Femur (tissue), 1 donor: ENCODE data around the gene NDFIP1.
A peak's percentile ranks its signal among the peaks of the same experiment; 100 is the strongest.
"Not testable (repeated sequence)": the region's sequence is repeated elsewhere in the genome, so short reads cannot be mapped to it uniquely, and the experiment has no call there.

Experiments used
- DNase-seq: peaks from one replicate; pipeline ENCODE4 v3.0.0-alpha.2; 2017

NDFIP1 gene

DNA sequence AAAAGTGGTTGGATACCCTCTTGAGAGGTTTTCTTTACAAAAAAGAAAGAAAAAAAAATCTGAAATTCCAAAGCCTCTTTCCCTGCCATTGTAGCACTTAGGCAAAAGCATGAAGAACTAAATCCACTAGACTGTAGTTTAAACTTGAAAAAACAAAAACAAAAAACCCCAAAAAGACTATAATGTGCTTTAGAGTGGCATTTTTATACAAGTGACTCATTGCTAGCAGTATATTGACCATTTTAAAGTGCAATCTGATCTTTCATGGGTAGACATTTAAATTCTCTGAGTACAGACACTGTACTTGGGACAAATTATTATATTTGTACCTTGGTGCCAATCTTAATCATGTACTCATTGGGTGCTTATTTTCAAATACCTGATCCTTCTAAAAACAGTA lies 50.8 kb downstream of the NDFIP1 start:
- DNase-seq = no peak

DNA sequence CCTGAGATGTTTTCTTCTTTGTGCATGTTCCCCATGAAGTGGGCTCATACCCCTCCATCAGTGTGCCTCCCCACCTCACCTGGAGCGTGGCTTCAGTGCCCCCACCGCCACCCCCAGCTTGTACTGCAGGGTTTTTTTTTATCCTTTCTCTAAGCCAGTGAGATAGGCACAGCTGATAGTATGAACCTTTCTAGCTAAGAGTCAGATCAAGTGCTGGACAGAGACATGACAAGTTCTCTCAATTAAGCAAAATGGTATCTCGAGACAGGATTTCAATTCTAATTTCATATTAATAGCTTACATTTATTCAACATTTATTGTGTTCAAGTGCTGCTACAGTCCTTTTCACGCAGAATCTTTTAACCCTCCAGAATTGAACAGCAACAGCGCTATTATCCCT lies 55.7 kb downstream of the NDFIP1 start:
- DNase-seq = no peak

DNA sequence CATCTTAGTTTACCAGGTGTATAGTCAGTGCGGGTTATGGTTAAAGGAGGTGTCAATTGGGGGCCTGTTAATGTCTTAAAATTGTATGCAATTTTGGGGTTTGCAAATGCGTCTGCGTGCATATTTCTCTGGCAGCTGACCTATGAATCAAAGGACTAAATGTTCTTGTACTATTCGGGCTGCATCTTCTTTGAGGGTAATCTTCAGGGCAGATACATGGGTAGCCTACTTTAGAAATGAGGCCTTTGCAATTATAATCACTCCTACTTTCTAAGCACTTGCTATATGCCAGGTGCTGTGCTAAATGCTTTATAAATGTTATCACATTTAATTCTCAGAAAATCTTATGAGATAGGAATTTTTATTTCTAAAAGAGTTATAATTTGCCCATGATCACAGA lies 58.2 kb downstream of the NDFIP1 start:
- no peak for DNase-seq

- no peak for DNase-seq
These were observed 58.9 kb downstream of the NDFIP1 start for GRCh38 chr5:142167458-142167857.

DNA sequence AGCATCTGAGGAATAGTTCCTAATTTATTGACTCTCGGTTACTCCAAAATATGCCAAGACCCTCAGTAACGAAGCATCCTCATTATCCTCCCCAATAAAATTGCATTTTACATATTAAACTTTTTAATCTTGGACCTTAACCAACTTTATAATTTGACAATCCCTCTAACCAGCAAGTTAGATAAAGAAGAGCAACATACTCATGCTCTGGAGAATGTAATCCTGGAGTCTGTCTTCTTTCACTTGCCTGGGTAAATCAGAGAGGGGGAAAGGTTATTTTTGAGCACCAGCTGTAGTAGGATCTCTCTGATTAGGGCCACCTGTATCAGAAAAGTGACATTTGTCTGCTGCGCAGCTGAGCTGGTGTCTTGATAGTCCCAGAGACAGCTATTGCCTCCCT lies 59.8 kb downstream of the NDFIP1 start:
- DNase-seq = no peak

GRCh38 chr5:142170254-142170953 lies 61.8 kb downstream of the NDFIP1 start:
- DNase-seq = no peak

DNA sequence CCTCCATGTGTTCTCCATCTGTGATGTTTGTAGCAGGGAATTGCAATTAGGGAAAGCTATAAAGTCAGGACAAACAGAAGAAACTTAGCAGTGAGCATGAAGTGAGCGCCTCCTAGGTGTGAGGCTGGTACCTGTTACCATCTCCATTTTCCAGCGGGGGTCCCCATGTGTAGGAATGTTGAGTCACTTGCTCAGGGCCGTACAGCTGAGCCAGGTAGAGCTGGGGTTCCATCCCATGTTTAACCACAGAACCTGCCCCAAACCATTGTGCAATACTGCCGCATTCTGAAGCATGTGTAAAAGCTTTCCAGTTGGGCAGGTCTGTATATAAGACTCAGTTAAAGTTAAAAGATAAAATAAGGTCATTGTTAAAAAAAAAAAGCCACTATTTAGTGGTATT lies 62.7 kb downstream of the NDFIP1 start:
- no peak for DNase-seq

- DNase-seq = no peak
These were observed 66.5 kb downstream of the NDFIP1 start for GRCh38 chr5:142175039-142175438.

- no peak for DNase-seq
These were observed 67.0 kb downstream of the NDFIP1 start for GRCh38 chr5:142175461-142176142.

GRCh38 chr5:142176255-142176654 lies 67.7 kb downstream of the NDFIP1 start:
- DNase-seq = no peak

DNA sequence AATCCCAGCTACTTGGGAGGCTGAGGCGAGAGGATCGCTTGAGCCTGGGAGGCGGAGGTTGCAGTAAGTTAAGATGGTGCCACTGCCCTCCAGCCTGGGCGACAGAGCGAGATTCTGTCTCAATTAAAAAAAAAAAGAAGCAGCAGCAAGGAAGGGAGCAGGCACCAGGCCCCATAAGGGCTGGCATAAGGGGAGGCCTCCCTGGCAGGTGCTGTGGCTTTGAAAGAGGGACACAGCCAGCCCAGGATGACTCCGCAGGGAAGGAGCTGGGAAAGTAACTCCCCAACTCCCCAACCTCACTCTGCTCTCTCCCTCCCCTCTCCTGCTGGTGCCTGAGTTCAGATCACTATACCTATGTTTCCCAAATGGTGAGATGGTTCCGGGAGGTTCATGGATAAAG lies 70.1 kb downstream of the NDFIP1 start:
- no peak for DNase-seq

DNA sequence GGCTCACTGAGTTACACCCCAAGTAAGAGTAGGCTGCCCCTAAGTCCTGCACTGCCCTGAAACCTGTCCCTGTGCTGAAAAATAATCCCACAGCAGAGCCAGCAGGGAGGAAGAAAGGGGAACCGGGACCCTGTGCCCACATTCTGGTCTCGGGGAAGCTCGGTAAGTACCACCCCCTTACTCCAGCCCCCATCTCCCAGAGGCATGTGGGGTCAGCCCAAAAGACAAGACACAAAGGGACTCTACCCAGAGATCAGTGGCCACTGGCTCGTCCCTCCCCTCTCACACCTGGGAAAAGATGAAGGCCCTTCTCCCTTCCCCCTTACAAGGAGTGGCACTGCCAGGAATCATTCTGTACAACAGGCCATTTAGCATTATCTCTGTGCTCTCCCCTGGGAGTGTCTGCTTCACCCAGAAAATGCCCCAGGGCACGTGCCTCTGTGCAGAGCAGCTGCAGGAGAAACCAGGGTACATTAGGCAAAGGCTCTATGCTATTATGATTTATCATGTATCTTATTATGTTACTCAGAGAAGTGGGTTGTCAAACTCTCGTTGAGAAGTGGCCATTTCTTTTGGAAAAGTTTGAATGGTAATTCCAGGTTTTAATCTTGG lies 71.3 kb downstream of the NDFIP1 start:
- DNase-seq = no peak

- no peak for DNase-seq
These were observed 72.5 kb downstream of the NDFIP1 start for GRCh38 chr5:142181096-142181495.

DNA sequence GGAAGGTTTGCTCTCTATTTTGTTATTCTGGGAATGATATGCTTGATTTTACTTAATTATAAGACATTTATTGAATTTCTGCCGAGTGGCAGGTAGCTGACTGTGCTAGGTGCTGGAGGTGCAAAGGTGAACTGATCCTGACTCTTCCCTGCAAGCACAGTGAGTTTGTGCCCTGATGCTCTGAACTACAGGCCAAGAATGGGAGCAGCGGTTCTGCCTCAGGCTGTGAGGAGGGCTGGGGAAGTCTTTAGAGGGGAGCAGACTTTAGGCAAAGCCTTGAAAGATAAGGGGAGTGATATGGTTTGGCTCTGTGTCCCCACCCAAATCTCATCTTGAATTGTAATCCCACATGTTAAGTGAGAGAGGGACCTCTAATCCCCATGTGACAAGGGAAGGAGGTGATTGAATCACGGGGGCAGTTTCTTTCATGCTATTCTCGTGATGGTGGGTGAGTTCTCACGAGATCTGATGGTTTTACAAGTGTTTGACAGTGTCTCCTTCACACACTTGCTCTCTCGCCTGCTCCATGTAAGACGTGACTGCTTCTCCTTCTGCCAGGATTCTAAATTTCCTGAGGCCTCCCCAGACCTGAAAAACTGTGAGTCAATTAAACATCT lies 73.1 kb downstream of the NDFIP1 start:
- no peak for DNase-seq

DNA sequence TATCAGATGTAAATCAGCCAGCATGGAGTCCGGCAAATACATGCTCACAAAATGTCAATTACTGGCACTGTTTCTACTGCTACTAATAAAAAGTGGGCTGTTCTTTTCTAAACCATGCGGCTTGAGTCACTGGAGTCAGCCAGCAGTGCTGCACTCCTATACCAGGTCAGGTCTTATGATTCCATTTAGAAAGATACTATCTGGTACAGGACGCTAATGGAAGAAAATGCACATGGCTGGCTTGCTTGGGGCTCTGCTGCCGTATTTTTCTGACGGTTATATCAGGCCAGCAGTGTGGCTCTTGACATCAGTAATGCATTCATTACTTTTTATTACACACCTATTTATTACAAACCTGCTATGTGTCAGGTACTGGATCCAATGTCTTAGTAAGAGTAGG lies 74.3 kb downstream of the NDFIP1 start:
- no peak for DNase-seq

GRCh38 chr5:142183561-142183960 lies 75.0 kb downstream of the NDFIP1 start:
- no peak for DNase-seq

DNA sequence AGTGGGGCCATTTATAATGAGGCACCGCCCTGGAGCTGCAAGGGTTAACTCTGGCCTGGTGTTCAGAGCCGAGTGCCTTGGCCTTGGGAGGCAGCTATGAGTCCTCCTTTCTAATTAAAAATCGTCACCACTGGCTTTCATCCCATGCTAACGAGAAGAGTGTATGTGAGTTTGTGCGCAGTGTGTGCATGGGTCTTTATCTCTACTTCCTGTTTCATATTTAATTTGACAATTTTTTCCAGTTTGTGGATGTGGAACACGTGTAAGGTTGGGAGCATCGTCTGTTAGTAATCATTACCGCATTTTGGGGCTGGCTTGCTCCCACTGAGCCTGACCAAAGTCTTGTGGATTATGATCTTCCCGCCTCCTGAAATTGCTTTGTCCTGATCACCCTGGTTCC lies 76.4 kb downstream of the NDFIP1 start:
- DNase-seq = peak; percentile 34

- no peak for DNase-seq
These were observed 77.9 kb downstream of the NDFIP1 start for GRCh38 chr5:142186514-142186856.

DNA sequence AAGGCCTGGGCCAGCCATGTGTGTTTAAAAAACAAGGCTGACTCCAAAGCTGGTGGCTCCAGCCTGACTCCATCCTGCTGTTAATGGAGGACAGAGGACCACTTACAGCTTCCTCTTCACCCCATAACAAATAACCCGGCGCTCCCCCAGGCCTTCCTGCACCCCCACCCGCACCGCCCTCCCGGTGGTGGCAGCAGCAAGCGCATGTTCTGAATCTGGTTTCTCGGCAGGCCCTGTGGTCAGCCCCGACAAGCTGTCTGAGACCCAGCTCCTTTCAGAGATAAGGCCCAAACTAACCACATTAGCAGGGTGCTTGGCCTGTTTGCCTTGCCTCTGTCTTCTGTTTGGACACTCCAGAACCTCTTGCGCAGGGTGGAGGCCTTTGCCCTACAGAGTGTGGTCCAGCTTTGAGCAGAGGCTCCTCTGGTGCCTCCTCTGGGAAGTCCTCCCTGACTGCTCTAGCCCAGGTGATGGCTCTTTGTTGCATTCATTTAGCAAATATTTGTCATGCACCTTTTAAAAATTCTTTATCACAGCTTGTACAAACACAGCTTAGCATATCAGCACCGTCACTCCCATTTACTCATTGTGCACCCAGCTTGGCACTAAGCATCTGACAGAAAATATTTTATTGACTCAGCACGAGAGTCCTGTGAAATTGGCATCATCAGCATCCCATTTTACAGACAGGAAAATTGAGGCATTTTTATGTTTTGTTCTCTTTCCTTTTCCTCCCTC lies 78.4 kb downstream of the NDFIP1 start:
- no peak for DNase-seq

GRCh38 chr5:142188691-142189090 lies 80.1 kb downstream of the NDFIP1 start:
- DNase-seq = not testable (repeated sequence)

DNA sequence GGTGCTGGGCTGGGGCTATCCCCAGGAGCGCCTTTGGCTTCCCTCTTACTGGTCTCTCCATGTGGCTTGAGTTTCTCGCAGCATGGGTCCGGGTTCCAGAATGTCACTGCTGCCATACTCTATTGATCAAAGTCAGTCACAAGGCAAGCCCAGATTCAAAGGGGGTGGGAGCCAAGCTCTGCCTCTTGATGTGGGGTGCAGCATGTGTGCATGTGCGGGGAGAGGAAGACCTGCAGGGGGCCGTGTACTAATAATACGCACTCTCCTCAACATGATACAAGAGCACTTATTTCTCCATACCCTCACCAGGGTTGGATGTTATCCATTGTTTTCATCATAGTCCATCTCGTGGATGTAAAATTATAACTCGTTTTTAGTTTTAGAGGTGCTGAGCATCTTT lies 81.2 kb downstream of the NDFIP1 start:
- DNase-seq = no peak

GRCh38 chr5:142191776-142192175 lies 83.2 kb downstream of the NDFIP1 start:
- no peak for DNase-seq
